GM21423 (cell line): Measurements from ENCODE around the gene ENGASE.
"Not testable (repeated sequence)": the region's sequence is repeated elsewhere in the genome, so short reads cannot be mapped to it uniquely, and the experiment has no call there.

Experiments used
- ATAC-seq: cut with Tn5 transposase; IDR thresholded peaks from one replicate; pipeline ENCODE4 v1.9.1; 2021; ENCODE audit warnings: mild to moderate bottlenecking, moderate library complexity; ENCODE audit not compliant: unreplicated experiment

The ENGASE gene

DNA sequence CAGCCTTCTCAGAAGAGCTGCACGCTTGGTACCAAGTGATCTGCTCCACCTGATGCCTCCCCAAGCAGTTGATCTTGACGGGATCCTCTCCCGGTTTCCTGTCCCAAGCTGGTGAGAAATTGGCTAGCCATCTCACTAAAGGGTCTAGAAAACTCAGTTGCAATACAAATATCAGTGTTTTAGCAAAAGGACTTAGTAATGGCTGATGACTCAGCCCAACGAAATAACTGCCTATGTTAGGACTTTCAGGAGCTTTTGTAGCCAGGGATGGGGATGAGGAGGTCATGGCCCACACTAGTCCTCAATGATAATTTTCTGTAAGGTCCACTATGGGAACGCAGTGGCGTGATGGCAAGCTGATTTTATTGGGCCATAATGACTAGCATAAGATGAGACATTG lies 23.3 kb upstream of the ENGASE start:
- no peak for ATAC-seq

DNA sequence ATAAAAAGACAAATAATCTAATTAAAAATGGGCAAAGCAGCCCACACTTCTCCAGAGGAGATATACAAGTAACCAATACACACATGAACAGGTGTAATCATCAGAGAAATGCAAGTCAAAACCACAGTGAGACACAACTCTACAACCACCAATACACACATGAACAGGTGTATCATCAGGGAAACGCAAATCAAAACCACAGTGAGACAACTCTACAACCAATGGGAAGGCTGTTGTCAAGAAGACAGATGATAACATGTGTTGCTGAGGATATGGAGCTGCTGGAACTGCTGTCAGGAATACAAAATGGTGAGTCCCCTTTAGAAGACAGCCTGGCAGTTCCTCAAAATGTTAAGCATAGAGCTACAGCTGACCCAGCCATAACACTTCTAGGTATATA lies 22.5 kb upstream of the ENGASE start:
- ATAC-seq = no peak

- ATAC-seq = no peak
Observed at GRCh38 chr17:79053251-79053925, 21.2 kb upstream of the ENGASE start.

DNA sequence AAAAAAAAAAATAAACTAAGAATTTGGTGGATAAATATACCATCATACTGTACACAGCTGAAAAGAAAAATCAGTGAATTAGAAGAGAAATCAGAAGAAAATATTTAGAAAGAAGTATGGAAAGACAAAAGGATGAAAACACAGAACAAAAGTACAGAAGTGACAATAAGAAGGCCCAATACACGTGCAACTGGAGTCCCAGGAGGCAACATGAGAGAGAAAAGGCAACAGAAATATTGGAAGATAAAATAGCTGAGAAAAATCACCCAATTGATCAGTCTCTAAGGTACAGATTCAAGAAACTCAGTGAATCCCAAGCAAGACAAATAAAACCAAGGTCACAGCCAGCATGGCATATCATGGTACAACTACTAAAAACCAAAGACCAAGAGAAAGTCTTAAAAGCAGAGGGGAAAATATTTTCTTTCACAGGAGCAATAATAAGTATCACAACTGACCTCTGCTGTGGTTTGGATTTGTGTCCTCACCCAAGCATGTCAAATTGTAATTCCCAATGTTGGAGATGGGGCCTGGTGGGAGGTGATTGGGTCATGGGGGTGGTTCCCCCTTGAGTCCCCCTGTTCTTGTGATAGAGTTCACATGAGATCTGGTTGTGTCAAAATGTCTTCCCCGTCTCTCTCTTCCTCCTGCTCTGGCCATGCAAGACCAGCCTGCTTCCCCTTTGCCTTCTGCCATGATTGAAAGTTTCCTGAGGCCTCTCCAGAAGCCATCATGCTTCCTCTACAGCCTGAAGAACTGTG lies 20.2 kb upstream of the ENGASE start:
- no peak for ATAC-seq

DNA sequence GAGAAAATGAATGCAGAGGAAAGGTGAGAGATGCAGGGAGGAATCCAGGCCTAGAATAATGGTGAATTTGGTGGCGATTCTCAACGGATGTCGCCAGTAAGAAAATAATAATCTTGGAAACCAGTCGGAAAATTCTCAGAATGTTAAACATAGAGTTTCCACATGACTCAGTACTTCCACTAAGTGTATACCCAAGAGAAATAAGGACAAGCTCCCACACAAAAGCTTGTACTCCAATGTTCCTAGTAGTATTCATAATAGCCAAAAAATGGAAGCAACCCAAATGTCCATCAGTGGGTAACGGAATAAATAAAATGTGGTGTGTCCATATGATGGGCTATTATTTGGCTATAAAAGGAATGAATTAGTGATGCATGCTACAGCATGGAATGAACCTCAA lies 19.4 kb upstream of the ENGASE start:
- ATAC-seq = no peak

DNA sequence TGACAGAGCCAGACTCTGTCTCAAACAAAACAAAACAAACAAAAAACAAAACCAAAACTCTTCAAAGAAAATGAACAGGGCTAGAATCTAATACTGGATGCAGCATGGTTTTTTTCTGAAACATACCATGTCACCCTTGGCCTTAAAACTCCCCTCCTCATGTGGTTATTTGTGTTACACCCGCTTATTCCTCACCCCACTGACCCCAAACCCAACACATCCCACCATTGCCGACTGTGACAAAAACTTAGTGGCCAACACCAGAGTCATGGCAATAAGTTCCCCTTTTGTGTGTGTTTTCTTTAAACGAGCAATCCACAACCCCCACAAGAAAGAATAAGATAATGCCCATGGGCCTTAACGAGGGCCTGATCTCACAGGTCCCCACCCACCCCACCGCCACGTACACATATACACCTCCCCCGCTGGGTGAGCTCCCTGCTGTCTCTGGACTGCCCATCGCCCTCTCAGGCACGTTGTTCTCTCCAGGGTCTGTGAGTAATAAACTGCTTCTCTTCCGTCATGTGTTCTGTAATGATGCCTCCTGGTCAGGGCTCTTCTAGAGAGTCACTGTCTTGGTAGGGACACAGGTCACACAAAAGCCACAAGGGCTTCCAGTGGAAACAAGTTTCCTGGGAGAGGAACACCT lies 16.8 kb upstream of the ENGASE start:
- no peak for ATAC-seq

GRCh38 chr17:79062691-79063090 lies 11.9 kb upstream of the ENGASE start:
- no peak for ATAC-seq

DNA sequence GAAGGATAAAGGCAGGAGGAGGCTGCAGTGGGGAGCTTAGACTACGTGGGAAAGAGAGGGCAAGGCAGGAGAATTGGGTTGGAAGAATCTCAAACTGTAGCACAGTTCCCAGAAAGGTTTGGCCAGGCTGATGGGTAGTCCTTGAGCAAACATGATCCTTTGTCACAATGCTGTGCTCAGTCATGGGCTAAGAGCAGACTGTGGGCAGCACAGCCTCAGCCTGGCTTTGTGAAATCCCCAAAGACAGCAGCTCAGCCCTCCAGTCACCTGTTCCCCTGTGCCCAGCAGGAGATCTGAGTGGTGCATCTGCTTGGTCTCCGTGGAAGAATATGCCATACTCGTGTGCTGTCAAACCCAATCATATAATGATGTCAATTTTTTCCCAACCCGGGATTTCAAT lies 10.6 kb upstream of the ENGASE start:
- ATAC-seq = no peak

GRCh38 chr17:79065105-79065670 lies 9.4 kb upstream of the ENGASE start:
- ATAC-seq = no peak

DNA sequence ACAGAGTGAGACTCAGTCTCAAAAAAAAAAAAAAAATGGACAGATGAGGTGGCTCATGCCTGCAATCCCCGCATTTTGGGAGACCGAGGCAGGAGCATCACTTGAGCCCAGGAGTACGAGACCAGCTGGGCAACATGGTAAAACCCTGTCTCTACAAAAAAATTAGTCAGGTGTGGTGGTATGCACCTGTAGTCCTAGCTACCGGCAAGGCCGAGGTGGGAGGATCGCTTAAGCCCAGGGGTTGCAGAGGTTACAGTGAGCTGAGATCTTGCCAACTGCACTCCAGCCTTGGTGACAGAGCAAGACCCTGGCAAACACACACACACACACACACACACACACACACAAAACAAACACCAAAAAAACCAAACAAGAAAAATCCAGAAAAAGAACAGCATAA lies 7.7 kb upstream of the ENGASE start:
- no peak for ATAC-seq

DNA sequence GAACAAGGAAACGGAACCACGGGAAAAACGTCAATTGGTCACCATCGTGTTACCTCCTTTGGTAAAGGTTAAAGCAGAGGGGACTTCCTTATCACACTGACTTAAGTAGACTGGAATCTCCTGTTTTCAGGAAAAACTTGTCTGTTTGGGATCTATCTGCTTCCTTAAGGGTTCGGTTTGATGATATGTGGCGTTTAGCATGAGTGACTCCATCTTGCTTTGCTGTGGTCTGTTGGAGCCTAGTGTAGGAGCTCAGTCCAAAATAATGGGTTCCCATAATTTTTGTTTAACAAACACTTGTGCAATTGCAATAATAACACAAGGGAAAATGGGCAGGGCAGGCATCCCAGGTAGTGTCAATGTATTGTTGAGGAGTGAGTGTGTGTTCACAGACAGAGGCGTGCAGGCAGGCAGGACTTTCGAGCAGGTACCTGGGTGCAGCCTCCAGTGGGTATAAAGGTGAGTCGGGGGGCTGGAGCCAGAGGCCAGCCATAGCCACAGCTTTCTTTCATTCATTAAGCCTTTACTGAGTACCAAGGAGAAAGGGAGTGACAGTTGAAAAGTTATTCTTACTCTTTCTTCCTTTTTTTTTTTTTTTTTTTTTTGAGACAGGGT lies 4.3 kb upstream of the ENGASE start:
- no peak for ATAC-seq

- ATAC-seq = no peak
Observed at GRCh38 chr17:79071161-79071740, 3.4 kb upstream of the ENGASE start.

- ATAC-seq = no peak
Observed at GRCh38 chr17:79072544-79072943, 2.1 kb upstream of the ENGASE start.

DNA sequence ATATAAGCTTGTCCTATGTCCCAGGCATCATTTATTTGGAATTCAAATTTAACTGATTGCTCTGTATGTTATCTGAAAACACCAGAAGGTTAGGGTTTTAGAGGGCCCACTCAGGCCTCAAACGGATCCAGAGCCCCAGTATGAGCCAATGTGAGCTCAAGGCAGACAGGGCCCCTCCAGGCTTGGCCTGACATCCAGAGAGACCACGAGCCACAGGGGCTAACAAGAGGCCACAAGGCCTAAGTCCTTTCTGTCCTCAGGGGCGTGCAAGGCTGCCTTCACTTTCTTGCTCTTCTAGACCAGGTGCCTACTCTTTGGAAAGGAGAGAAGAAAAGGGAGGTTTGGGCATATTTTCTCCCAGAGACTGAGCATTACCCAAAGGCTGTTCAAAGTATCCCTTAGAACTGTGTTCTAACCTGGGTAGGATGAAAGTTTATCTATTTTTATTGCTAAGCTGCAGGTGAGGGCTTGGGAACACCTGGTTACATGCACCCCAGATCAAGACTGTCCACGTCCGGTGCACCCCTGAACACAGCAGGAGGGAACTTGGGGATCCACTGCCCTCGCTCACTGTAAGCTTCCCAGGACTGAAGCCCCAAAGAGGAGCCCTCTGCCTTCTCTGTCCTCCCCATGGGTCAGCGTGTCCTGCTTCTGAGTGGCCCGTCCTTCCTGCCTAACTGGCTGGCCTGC lies 1.5 kb upstream of the ENGASE start:
- no peak for ATAC-seq

DNA sequence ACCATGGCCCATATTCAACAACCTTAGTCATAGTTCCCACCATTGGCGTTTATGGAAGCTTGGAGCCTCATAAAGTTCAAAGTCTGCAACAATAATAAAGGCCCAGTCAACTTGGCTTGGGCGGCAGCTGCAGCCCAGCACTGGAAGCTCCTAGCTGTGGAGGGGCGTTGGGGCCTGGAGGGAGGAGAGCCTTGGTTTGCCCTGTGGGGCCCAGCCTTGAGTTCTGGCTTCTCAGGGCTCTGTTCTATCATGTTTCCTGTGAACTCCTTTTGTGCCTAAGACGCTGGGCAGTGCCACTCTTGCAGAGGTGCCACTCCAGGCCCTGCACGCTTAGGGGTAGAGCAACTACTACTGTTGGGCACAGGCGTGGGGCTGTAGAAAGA lies 927 bp upstream of the ENGASE start:
- no peak for ATAC-seq

- ATAC-seq = not testable (repeated sequence)
Observed at GRCh38 chr17:79074121-79074648, 439 bp upstream of the ENGASE start.

GRCh38 chr17:79075446-79075750 lies 774 bp downstream of the ENGASE start:
- peak; percentile 5 for ATAC-seq

DNA sequence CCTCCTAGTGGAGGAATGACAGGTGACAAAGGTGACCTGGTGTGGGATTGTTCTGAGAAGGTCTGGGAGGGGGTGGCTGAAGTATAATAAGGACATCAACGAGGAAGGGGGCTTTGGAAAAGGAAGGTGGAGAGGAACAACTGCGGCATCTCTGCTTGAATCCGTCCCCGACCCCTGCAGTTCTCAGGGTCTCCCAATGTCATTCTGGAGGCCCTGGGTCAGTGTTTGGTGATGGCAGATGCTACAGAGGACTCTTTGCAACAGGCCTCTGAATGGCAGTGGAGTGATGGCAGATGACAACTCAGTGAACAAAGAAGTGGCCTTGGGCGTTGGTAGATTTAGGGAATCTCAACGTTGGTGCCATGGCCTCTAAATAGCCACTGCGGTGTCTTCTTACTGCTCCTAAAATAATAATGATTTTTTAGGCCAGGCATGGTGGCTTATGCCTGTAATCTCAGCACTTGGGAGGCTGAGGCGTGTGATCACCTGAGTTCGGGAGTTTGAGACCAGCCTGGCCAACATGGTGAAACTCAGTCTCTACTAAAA lies 1.3 kb downstream of the ENGASE start:
- ATAC-seq = no peak

DNA sequence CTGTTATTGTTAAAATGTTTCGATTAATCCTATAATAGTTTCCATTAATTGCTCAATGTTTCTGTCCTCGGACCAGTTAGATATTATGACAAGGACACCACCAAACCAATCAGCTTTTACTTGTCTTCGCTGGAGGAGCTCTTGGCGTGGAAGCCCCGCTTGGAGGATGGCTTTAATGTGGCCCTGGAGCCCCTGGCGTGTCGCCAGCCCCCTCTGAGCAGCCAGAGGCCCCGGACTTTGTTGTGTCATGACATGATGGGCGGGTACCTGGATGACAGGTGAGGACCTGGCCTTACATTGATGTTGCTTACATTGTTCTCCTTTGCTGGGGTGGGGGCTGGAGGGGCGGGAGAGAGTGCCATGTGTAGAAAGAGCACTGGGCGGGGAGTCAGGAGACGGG lies 3.0 kb downstream of the ENGASE start:
- ATAC-seq = no peak
